Osteoblast (primary cell): ENCODE data around the gene EXOSC2. TPM values are rescaled to one million over a fixed set of nuclear protein-coding genes. Genes with fewer than 3 reads are reported as not detected.
A peak's percentile ranks its signal among the peaks of the same experiment; 100 is the strongest.

Experiments used
- DNase-seq: peaks from one replicate; pipeline ENCODE4 v3.0.0; 2011; ENCODE audit warnings: low spot score, mixed read lengths; ENCODE audit not compliant: insufficient read length; ENCODE audit errors: missing footprints
- H2AFZ ChIP-seq: 2 replicates; pipeline ENCODE4 v1.6.0; 2011; ENCODE audit warnings: mild to moderate bottlenecking, low read length
- H3K27ac ChIP-seq: 2 replicates; pipeline ENCODE4 v1.5.1; 2011; ENCODE audit warnings: mild to moderate bottlenecking, low read depth, low read length, moderate library complexity
- H3K27me3 ChIP-seq: 2 replicates; pipeline ENCODE4 v1.6.0; 2012; ENCODE audit warnings: mild to moderate bottlenecking, control low read depth, inconsistent platforms, low read length, moderate library complexity; ENCODE audit not compliant: insufficient read depth
- H3K36me3 ChIP-seq: 2 replicates; pipeline ENCODE4 v1.5.1; 2011; ENCODE audit warnings: mild to moderate bottlenecking, low read length, control low read depth, moderate library complexity; ENCODE audit not compliant: insufficient read depth
- H3K4me1 ChIP-seq: 2 replicates; pipeline ENCODE4 v1.5.1; 2011; ENCODE audit warnings: mild to moderate bottlenecking, low read length, control low read depth, moderate library complexity; ENCODE audit not compliant: insufficient read depth
- H3K4me2 ChIP-seq: 2 replicates; pipeline ENCODE4 v1.6.0; 2011; ENCODE audit warnings: mild to moderate bottlenecking, low read length; ENCODE audit not compliant: insufficient read depth
- H3K4me3 ChIP-seq: fragments of 200-600 bp; sonication (generic); 3 replicates; pipeline ENCODE4 v1.5.1; 2012; ENCODE audit warnings: mild to moderate bottlenecking, low read length, inconsistent platforms; ENCODE audit not compliant: insufficient read depth
- H3K79me2 ChIP-seq: 2 replicates; pipeline ENCODE4 v1.6.0; 2012; ENCODE audit warnings: mild to moderate bottlenecking, low read length, control low read depth, inconsistent platforms; ENCODE audit not compliant: insufficient read depth
- H3K9me3 ChIP-seq: 2 replicates; pipeline ENCODE4 v1.5.1; 2011; ENCODE audit warnings: low read depth, low read length, control low read depth
- H4K20me1 ChIP-seq: 2 replicates; pipeline ENCODE4 v1.6.0; 2012; ENCODE audit warnings: mild to moderate bottlenecking, low read length, control low read depth; ENCODE audit not compliant: insufficient read depth
- total RNA-seq: library from RNA; depleted of rRNA; stranded (reverse); fragments of >200 nt; gene quantifications from 2 replicates; pipeline ENCODE4 v1.2.3, GENCODE V29; 2012
- TF ChIP-seq, protein P1 (sequence below): IDR thresholded peaks from 2 replicates; pipeline ENCODE4 v1.5.1; 2011; ENCODE audit warnings: mild to moderate bottlenecking, low read depth, low read length, moderate library complexity; ENCODE audit errors: extremely low read depth

The EXOSC2 gene
- total RNA-seq, 1 donor: 22.1 TPM

DNA sequence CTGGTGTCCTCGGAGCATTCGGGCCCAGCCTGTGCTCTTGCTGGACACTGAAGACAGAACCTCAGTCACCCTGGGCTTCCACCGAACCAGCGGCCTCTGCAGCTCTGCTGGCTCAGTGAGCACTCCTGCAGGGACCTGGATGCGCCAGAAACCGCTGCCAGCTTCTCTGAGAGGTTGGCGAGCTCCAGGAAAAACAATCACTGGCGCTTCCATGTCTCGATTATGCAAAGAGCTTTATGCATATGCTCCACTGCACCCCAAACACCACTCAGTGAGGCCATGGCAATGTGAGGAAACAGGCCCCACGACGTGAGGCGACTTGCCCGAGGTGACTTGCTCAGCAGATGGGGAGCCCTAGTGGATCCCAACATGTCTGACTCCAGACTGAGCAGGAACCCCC lies 18.2 kb upstream of the EXOSC2 start:
- Histone ChIP-seq H3K4me2 (no peak overlapping the region), H3K27ac (no peak overlapping the region), H3K4me1 (no peaks in the 10 kb centered on the region), H3K79me2 (no peaks in the 10 kb centered on the region), H3K4me3 (no peak overlapping the region), H4K20me1 (no peaks in the 10 kb centered on the region), H3K36me3 (no peaks in the 10 kb centered on the region), H2AFZ (no peak overlapping the region), H3K9me3 (no peaks in the 10 kb centered on the region), H3K27me3 (no peaks in the 10 kb centered on the region)
- TF ChIP-seq, protein P1, sequence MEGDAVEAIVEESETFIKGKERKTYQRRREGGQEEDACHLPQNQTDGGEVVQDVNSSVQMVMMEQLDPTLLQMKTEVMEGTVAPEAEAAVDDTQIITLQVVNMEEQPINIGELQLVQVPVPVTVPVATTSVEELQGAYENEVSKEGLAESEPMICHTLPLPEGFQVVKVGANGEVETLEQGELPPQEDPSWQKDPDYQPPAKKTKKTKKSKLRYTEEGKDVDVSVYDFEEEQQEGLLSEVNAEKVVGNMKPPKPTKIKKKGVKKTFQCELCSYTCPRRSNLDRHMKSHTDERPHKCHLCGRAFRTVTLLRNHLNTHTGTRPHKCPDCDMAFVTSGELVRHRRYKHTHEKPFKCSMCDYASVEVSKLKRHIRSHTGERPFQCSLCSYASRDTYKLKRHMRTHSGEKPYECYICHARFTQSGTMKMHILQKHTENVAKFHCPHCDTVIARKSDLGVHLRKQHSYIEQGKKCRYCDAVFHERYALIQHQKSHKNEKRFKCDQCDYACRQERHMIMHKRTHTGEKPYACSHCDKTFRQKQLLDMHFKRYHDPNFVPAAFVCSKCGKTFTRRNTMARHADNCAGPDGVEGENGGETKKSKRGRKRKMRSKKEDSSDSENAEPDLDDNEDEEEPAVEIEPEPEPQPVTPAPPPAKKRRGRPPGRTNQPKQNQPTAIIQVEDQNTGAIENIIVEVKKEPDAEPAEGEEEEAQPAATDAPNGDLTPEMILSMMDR: no peak
- DNase-seq: no peak

DNA sequence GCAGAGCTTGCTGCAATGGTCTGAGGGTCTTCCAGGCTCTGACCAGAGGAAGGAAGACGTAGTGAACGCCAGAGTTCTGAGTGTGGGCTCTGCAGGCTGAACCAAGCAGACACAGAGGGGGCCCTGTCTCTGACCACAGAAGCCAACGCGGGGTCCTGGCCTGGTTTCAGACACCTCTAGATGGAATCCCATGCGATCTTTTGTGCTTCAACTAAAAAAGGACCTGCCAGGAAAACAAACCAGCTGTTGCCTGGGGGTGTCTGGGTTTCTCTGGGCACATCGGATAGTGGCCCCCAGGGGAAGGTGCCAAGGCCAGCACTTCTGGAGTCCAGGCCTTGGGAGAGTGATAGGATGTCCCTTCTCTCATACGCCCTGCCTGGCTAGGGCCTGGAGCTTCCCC lies 16.3 kb upstream of the EXOSC2 start:
- Histone ChIP-seq H3K4me2 (no peak overlapping the region), H3K27me3 (no peaks in the 10 kb centered on the region), H2AFZ (no peak overlapping the region), H3K4me1 (peaks cover 10% of the 10 kb centered on the region), H3K9me3 (no peaks in the 10 kb centered on the region), H3K79me2 (no peaks in the 10 kb centered on the region), H3K4me3 (no peak overlapping the region), H3K36me3 (no peaks in the 10 kb centered on the region), H4K20me1 (no peaks in the 10 kb centered on the region), H3K27ac (no peak overlapping the region)
- TF ChIP-seq, protein P1: no peak
- DNase-seq: no peak

DNA sequence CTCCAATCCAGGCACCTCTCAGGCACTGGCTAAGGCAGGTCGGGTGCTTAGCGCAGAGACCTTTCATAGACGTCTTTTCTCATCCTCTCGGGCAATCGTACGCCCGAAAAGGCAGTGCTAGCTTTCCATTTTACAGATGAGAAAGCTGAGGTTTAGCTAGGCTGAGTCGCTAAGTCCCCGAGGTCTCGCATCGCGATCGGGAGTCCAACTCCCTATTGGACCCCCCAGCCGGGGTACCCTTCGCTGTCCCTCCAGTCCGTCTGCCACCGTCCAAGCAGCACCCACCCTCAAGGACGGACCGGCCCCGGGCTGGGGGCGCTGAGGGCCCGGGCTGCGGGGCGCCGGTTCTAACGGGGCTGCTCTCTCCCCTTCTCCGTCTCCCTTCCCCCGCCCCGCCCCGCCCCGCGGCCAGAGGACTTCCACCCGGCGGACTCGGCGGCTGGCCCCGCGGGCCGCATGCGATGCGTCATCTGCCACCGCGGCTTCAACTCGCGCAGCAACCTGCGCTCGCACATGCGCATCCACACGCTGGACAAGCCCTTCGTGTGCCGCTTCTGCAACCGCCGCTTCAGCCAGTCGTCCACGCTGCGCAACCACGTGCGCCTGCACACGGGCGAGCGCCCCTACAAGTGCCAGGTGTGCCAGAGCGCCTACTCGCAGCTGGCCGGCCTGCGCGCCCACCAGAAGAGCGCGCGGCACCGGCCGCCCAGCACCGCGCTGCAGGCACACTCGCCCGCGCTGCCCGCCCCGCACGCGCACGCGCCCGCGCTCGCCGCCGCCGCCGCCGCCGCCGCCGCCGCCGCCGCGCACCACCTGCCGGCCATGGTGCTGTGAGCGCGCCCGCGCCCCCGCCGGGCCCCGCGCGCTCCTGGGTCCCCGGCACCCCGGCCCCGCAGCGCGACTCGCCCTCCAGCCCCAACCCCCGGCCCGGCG lies 12.5 kb upstream of the EXOSC2 start:
- Histone ChIP-seq H3K36me3 (no peaks in the 10 kb centered on the region), H2AFZ (peak overlapping the region; percentile 89), H3K4me2 (peak overlapping the region; percentile 83), H3K27me3 (no peaks in the 10 kb centered on the region), H3K4me1 (peaks cover 12% of the 10 kb centered on the region), H3K79me2 (no peaks in the 10 kb centered on the region), H3K27ac (no peak overlapping the region), H4K20me1 (no peaks in the 10 kb centered on the region), H3K4me3 (peak overlapping the region; percentile 72), H3K9me3 (no peaks in the 10 kb centered on the region)
- TF ChIP-seq, protein P1: no peak
- peak; percentile 100 for DNase-seq

DNA sequence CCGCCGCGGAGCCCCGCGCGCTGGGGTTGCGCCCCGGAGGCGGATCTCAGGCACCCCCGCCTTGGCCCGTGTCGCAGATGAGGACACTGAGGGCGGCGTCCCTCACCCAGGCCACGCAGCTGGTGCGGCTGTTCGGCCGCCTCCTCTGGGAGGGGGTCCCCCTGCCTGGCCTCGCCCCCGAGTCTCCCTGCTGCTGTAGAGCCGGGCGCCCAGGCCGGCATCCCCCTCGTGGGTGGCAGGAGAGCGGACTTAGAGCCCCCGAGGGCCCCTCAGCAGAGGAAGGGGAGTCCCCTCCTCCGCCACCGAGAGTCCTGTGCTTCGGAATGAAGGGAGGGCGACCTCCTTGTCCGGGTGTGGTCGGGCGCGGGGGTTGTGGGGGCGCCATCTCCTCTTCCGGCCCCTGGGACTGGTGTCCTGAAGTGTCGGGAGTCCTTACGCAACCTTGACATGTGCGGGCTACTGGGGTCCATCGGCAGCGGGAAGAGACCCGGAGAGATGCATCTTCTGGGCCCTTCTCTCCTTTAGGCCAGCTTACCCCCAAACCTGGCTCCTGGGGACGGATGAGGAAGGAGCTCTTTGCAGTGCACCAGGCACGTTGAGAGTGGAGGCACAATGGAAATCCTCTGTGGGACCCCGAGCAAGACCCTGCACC lies 11.7 kb upstream of the EXOSC2 start:
- H3K27ac ChIP-seq: no peak overlapping the region
- no peak for DNase-seq
- no peaks in the 10 kb centered on the region for H3K27me3 ChIP-seq
- H4K20me1 ChIP-seq: no peaks in the 10 kb centered on the region
- H3K4me3 ChIP-seq: peak overlapping the region; percentile 72
- H3K36me3 ChIP-seq: no peaks in the 10 kb centered on the region
- no peaks in the 10 kb centered on the region for H3K79me2 ChIP-seq
- peaks cover 12% of the 10 kb centered on the region for H3K4me1 ChIP-seq
- TF ChIP-seq, protein P1: no peak
- H3K9me3 ChIP-seq: no peaks in the 10 kb centered on the region
- peak overlapping the region; percentile 71 for H2AFZ ChIP-seq
- H3K4me2 ChIP-seq: peak overlapping the region; percentile 83
